ENCODE measurements around the gene PRKACB. TPM values are rescaled to one million over a fixed set of nuclear protein-coding genes. Genes with fewer than 3 reads are reported as not detected.

PRKACB gene
- total RNA-seq, 4 donors from 2014 or later, result 26.7 to 35.6 (median 33.8) TPM

- DNase-seq, result no peak
- H3K27ac ChIP-seq, result no peak overlapping the region
- H3K27me3 ChIP-seq, result no peaks in the 10 kb centered on the region
- 87% methylated on average over 2 of the region's 2 CpGs for WGBS, 2 donors
- intact Hi-C loops (cut with DNase I), result no loop called here
- TF ChIP-seq CTCF (IDR thresholded peaks at IDR 0.05), result no peak
- TF ChIP-seq POLR2A (IDR thresholded peaks at IDR 0.05), result no peak
- H3K4me3 ChIP-seq (replicated peaks in 1 of 3), result no peak overlapping the region
- no peaks in the 10 kb centered on the region for H3K9me3 ChIP-seq
- peaks cover 10 to 12% of the 10 kb centered on the region in 2 donors for H3K4me1 ChIP-seq
- H3K36me3 ChIP-seq, result no peaks in the 10 kb centered on the region
Measured at GRCh38 chr1:84145068-84145467, 997 bp downstream of the PRKACB start.

GRCh38 chr1:84146411-84147032 is 2.5 kb downstream of the PRKACB start:
- H3K4me1 ChIP-seq, result peaks cover 12 to 14% of the 10 kb centered on the region in 2 donors
- intact Hi-C loops (cut with DNase I), result no loop called here
- DNase-seq, result no peak
- no peak overlapping the region for H3K27ac ChIP-seq
- WGBS, 2 donors, result 87 to 91% methylated on average over 4 of the region's 4 CpGs
- H3K9me3 ChIP-seq, result no peaks in the 10 kb centered on the region
- no peaks in the 10 kb centered on the region for H3K36me3 ChIP-seq
- no peak overlapping the region for H3K4me3 ChIP-seq (replicated peaks in 1 of 3)
- no peaks in the 10 kb centered on the region for H3K27me3 ChIP-seq
- TF ChIP-seq POLR2A (IDR thresholded peaks at IDR 0.05) (no peak), CTCF (IDR thresholded peaks at IDR 0.05) (no peak)

GRCh38 chr1:84148758-84149157 is 4.7 kb downstream of the PRKACB start:
- DNase-seq, result no peak
- 95 to 100% methylated on average over 1 of the region's 1 CpG for WGBS, 2 donors
- Histone ChIP-seq H3K27me3 (no peaks in the 10 kb centered on the region), H3K4me1 (peaks cover 19 to 23% of the 10 kb centered on the region in 2 donors), H3K9me3 (no peaks in the 10 kb centered on the region), H3K36me3 (no peaks in the 10 kb centered on the region), H3K4me3 (replicated peaks in 1 of 3) (no peak overlapping the region), H3K27ac (no peak overlapping the region)
- TF ChIP-seq CTCF (IDR thresholded peaks at IDR 0.05) (no peak), POLR2A (IDR thresholded peaks at IDR 0.05) (no peak)
- intact Hi-C loops (cut with DNase I), result no loop called here

GRCh38 chr1:84152649-84153056 is 8.6 kb downstream of the PRKACB start:
- no peak for DNase-seq
- no peak overlapping the region for H3K4me3 ChIP-seq (replicated peaks in 1 of 3)
- H3K27ac ChIP-seq, result peak overlapping the region in 2 of 3 donors; percentile 31 to 46
- no peaks in the 10 kb centered on the region for H3K9me3 ChIP-seq
- intact Hi-C loops (cut with DNase I), result no loop called here
- WGBS, 2 donors, result 86 to 90% methylated on average over 3 of the region's 3 CpGs
- TF ChIP-seq POLR2A (IDR thresholded peaks at IDR 0.05) (no peak), CTCF (IDR thresholded peaks at IDR 0.05) (no peak)
- peaks cover 10 to 15% of the 10 kb centered on the region in 2 donors for H3K4me1 ChIP-seq
- no peaks in the 10 kb centered on the region for H3K36me3 ChIP-seq
- no peaks in the 10 kb centered on the region for H3K27me3 ChIP-seq

GRCh38 chr1:84155517-84155916 is 11.4 kb downstream of the PRKACB start:
- H3K36me3 ChIP-seq, result no peaks in the 10 kb centered on the region
- H3K27me3 ChIP-seq, result no peaks in the 10 kb centered on the region
- H3K27ac ChIP-seq, result no peak overlapping the region
- intact Hi-C loops (cut with DNase I), result no loop called here
- DNase-seq, result no peak
- H3K4me3 ChIP-seq (replicated peaks in 1 of 3), result no peak overlapping the region
- 87 to 94% methylated on average over 3 of the region's 3 CpGs for WGBS, 2 donors
- no peaks in the 10 kb centered on the region for H3K9me3 ChIP-seq
- H3K4me1 ChIP-seq, result peaks cover 10 to 15% of the 10 kb centered on the region in 2 donors
- no peak for TF ChIP-seq CTCF (IDR thresholded peaks at IDR 0.05)
- TF ChIP-seq POLR2A (IDR thresholded peaks at IDR 0.05), result no peak
